Uterus (tissue), 2 donors: ENCODE results near the gene SH3BP5.

Experiments used
- CTCF ChIP-seq, 4 experiments: fragments of 200-600 bp in 2 of 4; fragments of 450-650 bp in 2 of 4; sonication (generic) in 2 of 4; IDR thresholded peaks; one replicate each; pipeline ENCODE4 v1.5.1; 2016 to 2019; ENCODE audit warnings: antibody characterized with exemption in 4 of 4, mild to moderate bottlenecking in 2 of 4, moderate library complexity in 1 of 4
- POLR2A ChIP-seq, 2 donors: fragments of 450-650 bp; IDR thresholded peaks; one replicate each; pipeline ENCODE4 v1.6.1; 2016; ENCODE audit warnings: antibody characterized with exemption in 2 of 2, mild to moderate bottlenecking in 1 of 2, moderate library complexity in 1 of 2

GRCh38 chr3:15337963-15338362 lies 5.6 kb upstream of the SH3BP5 start:
- TF ChIP-seq CTCF (IDR thresholded peaks at IDR 0.05) (no peak), POLR2A (IDR thresholded peaks at IDR 0.05) (no peak)
